ENCODE data around the gene PRKRA.

PRKRA gene

GRCh38 chr2:178383718-178384117 is 67.3 kb downstream of the PRKRA start:
- DNase-seq (ENCODE audit: extremely low read depth, low read depth), result no peak
- TF ChIP-seq CTCF (IDR thresholded peaks at IDR 0.05; ENCODE audit: low read depth, low read length, missing control alignments), result no peak
- no peak overlapping the region for H3K4me3 ChIP-seq (replicated peaks; ENCODE audit: low read depth, low read length)
